Ecto neural progenitor cell (in vitro differentiated cells): Measurements from ENCODE around the gene CFAP77.
A peak's percentile ranks its signal among the peaks of the same experiment; 100 is the strongest.
"Not testable (repeated sequence)": the region's sequence is repeated elsewhere in the genome, so short reads cannot be mapped to it uniquely, and the experiment has no call there.

Source experiments
- DNase-seq: peaks from one replicate; pipeline ENCODE4 v3.0.0-alpha.2; 2018; ENCODE audit warnings: low spot score

The CFAP77 gene

DNA sequence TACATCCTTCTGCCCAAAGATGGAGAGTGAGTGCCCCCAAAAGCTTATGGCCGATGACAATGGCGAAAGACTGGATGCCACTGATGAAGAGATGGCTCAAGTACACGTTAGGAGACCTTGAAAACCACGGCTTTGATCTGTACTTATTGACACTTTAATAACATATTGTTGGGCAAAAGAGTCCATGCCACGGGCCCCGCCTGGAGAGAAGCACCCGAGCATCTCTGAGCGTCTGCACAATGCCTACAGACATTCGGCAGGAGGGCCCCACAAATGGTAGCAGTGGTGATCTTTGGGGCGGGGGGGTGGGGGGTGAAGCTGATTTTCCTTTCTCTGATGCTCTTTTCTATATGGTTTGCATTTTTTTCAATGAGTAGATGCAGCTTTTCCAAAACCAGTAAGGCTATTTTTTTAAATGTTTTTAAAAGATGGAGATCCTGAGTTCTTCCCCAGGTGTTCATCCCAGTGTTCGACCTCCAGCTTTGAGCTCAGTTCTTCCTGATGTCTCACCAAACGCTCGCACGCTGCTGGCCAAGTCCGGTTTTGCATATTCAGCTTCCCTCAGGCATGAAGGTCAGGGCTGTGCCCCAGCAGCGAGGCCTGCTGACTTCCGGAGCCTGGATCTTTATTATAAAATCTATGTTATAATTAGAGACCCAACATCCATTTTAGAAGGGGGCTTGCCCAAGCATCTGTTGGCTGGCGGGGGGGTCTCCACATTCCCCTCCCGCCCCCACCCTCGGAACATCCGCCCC lies 138.1 kb downstream of the CFAP77 start:
- no peak for DNase-seq

DNA sequence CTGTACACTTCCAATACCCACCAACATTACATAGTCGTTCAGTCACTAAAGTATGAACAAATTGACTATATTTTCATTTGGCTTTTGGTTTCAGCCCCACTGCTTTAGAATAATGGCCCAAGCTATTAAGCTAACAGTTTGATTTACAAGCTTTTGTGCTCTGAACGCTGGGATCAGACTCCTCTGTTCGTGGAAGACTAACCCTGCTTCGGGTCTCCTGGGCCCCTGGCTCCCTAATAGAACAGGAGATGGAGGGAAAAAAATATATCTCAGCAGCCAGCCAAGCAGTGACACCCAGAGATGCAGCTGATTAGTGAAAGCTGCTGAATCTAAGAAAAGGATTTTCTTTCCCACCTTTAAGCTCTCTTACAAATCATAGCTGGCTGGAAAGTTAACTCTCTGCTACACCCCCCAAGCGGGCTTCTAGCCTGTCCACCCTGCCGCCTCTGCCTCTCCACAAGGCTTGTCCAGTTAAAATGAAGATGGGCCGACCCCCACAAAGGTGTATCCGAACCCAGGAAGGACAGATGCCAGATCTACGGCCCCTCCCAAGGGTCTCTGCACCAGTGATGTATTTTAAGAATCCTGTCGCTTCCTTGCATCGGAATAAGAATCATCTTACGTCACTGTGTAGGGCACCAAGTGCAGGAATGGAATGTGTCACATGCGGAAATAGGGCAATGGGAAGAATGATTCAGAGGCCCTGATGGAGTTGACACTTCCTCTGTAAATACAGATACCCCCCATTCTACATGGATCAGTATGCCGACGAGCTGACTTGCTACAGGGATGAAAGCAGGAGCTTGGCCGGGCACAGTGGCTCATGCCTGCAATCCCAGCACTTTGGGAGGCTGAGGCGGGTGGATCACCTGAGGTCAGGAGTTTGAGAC lies 139.0 kb downstream of the CFAP77 start:
- DNase-seq: no peak

- no peak for DNase-seq
Observed at GRCh38 chr9:132551556-132551955, 141.5 kb downstream of the CFAP77 start.

GRCh38 chr9:132552041-132552440 lies 142.0 kb downstream of the CFAP77 start:
- no peak for DNase-seq

- no peak for DNase-seq
Observed at GRCh38 chr9:132554755-132555154, 144.7 kb downstream of the CFAP77 start.

DNA sequence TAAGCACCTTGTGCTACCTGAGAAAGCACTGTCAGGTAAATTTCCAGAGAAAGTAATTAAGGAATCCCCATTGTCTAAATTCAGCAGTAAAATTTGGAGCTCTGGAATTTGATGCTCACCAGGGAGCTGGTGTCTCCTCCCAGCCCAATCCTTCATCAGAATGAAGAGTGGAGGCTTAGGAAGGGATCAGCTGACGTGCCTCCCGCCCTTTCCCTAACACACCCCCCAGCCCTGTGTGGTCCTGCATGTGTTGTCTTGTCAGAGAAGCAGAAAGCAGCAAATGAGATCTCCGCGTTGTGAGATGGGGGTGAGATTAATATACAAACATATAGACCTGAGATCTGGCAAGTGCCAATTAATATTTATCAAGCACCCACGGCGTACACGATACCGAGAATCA lies 145.5 kb downstream of the CFAP77 start:
- no peak for DNase-seq

DNA sequence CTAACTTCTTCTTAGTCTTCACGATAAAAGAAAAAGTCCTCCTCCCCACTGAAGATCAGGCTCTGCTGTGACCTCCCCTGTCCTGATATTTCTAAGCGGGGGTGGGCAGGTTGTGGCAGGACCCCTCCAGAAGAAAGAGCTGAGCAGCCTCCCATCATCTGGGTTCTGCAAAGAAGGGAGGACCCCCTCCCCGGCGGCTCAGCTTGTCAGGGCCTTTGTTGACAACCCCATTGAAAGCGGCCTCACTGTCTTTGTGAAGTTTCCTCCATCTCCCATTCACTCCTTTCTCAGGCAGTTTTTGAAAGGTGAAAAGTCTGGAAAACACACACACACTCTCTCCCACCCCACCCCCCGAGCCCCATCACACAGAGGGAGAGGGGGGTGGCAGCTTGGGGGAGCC lies 146.2 kb downstream of the CFAP77 start:
- DNase-seq: no peak

DNA sequence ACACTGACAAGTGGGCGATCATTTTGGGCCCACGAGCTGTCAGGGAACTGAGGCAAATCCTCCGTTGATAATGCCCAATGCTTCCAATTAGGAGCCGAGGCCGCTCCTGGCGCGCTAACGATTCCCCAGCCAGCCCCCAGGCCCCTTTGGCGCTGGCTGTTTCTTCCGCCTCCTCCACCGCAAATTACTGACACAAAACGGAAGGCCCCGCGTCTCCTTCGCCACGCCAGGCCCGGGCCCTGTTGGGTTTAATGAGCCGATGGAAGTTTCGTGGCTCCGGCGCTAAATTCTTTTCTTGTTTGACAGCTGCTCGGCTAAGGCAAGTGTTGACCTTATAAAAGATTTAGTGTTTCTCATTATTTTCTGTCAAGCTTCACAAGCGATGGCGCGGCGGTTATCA lies 146.7 kb downstream of the CFAP77 start:
- DNase-seq: no peak

DNA sequence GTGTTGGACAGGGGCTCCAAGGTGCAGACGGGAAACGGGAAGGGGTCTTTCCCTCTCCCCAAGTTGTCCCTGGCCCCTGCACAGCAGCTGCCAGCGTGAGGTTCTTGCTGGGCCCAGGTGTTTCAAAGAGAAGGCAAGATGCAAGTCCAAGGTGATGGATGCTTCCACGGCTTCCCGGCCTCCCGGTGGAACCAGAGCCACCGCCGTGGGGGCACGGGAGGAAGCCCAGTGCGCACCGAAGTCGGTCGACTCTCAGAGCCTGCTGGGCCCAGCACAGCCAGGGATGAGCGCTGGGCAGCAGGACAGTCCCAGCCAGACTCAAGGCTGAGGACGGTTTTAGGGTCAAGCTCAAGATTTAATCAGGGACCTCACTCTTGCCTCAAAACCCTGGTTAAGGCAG lies 147.1 kb downstream of the CFAP77 start:
- DNase-seq: no peak

DNA sequence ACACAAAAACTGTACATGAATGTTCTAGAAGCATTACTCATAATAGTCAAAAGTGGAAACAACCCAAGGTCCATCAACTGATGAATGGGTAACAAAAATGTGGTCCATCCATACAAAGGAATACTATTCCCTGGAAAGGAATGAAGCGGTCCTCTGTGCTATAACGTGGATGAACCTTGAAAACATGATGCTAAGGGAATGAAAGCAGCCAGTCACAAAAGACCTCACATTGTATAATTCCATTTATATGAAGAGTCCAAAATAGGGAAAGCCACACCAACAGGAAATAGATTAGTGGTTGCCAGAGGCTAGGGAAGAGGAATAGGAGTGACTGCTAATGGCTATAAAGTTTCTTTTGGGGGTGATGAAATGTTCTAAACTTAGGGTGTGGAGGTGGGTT lies 149.7 kb downstream of the CFAP77 start:
- DNase-seq: no peak

GRCh38 chr9:132560616-132561202 lies 150.7 kb downstream of the CFAP77 start:
- DNase-seq: no peak

- no peak for DNase-seq
Observed at GRCh38 chr9:132562306-132562573, 152.2 kb downstream of the CFAP77 start.

GRCh38 chr9:132564526-132564925 lies 154.5 kb downstream of the CFAP77 start:
- no peak for DNase-seq

GRCh38 chr9:132568787-132569186 lies 158.8 kb downstream of the CFAP77 start:
- not testable (repeated sequence) for DNase-seq

- DNase-seq: no peak
Observed at GRCh38 chr9:132571806-132572600, 162.0 kb downstream of the CFAP77 start.

GRCh38 chr9:132572921-132573320 lies 162.9 kb downstream of the CFAP77 start:
- no peak for DNase-seq

- peak; percentile 93 for DNase-seq
Observed at GRCh38 chr9:132575005-132575609, 165.1 kb downstream of the CFAP77 start.

GRCh38 chr9:132575811-132576210 lies 165.8 kb downstream of the CFAP77 start:
- DNase-seq: no peak

DNA sequence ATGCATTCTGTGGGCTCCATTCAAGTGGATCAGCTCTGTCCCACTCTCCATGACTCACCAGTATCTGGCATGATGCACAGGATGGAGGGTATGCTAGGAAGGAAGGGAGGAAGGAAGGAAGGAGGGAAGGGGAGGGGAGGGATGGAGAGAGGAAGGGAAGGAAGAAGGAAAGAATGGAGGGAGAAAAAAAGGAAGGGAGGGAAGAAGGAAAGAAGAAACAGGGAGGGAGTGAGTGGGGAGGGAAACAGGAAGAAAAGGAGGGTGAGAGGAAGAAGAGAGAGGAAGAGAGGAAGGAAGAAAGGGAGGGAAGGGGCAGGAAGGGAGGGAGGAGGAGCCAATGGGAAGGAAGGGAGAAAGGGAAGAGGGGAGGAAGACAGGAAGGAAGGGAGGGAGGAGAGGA lies 167.1 kb downstream of the CFAP77 start:
- DNase-seq: no peak

GRCh38 chr9:132578367-132578932 lies 168.4 kb downstream of the CFAP77 start:
- no peak for DNase-seq

DNA sequence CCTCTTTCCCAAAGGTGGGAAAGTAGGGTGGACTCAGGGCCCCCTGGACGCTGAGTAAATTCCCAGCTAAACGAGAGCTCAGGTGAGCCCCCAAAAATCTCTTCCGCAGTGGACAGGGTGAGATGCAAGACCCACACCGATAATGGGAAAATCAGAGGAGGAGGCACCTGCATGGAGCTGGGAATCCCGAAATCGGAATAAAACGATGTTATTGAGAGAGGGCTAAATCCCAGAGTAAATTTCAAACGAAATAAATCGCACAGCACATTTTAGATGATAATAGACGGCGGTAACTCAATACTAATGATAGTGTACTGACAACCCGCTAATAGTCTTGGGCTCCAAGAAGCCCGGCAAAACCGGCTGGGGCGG lies 169.4 kb downstream of the CFAP77 start:
- no peak for DNase-seq
